ENCODE data around the gene TGM2. TPM values are rescaled to one million over a fixed set of nuclear protein-coding genes. Genes with fewer than 3 reads are reported as not detected.

TGM2 gene
- total RNA-seq, 1 donor from 2014 or later, result 135 TPM

GRCh38 chr20:38178065-38178491, 13.0 kb upstream of the TGM2 start:
- no peaks in the 10 kb centered on the region for H3K27me3 ChIP-seq (ENCODE audit: control insufficient read depth, insufficient read depth, low read length)

GRCh38 chr20:38177201-38177600, 12.1 kb upstream of the TGM2 start:
- DNase-seq (ENCODE audit: low read depth), result no peak
- Histone ChIP-seq H3K27me3 (ENCODE audit: control insufficient read depth, insufficient read depth, low read length) (no peaks in the 10 kb centered on the region), H3K4me3 (ENCODE audit: low read depth, low read length) (no peak overlapping the region), H3K36me3 (ENCODE audit: control insufficient read depth, insufficient read depth, low read length) (no peaks in the 10 kb centered on the region)
- TF ChIP-seq CTCF (IDR thresholded peaks at IDR 0.05; ENCODE audit: insufficient read depth, low read length, poor library complexity, severe bottlenecking), result no peak

More at GRCh38 chr20:38178065-38178491, 13.0 kb upstream of the TGM2 start:
- no peak for DNase-seq (ENCODE audit: low read depth)
- no peak for TF ChIP-seq CTCF (IDR thresholded peaks at IDR 0.05; ENCODE audit: insufficient read depth, low read length, poor library complexity, severe bottlenecking)
- Histone ChIP-seq H3K4me3 (ENCODE audit: low read depth, low read length) (no peak overlapping the region), H3K36me3 (ENCODE audit: control insufficient read depth, insufficient read depth, low read length) (no peaks in the 10 kb centered on the region)

- no peaks in the 10 kb centered on the region for H3K36me3 ChIP-seq (ENCODE audit: control insufficient read depth, insufficient read depth, low read length)
- no peak for DNase-seq (ENCODE audit: low read depth)
- no peaks in the 10 kb centered on the region for H3K27me3 ChIP-seq (ENCODE audit: control insufficient read depth, insufficient read depth, low read length)
- no peak for TF ChIP-seq CTCF (IDR thresholded peaks at IDR 0.05; ENCODE audit: insufficient read depth, low read length, poor library complexity, severe bottlenecking)
- H3K4me3 ChIP-seq (ENCODE audit: low read depth, low read length), result no peak overlapping the region
Measured at GRCh38 chr20:38175304-38176180, 10.5 kb upstream of the TGM2 start.

- H3K4me3 ChIP-seq (ENCODE audit: low read depth, low read length), result no peak overlapping the region
- no peaks in the 10 kb centered on the region for H3K27me3 ChIP-seq (ENCODE audit: control insufficient read depth, insufficient read depth, low read length)
- peak; percentile 85 for DNase-seq (ENCODE audit: low read depth)
- TF ChIP-seq CTCF (IDR thresholded peaks at IDR 0.05; ENCODE audit: insufficient read depth, low read length, poor library complexity, severe bottlenecking), result no peak
- H3K36me3 ChIP-seq (ENCODE audit: control insufficient read depth, insufficient read depth, low read length), result no peaks in the 10 kb centered on the region
Measured at GRCh38 chr20:38173237-38174156, 8.4 kb upstream of the TGM2 start.

GRCh38 chr20:38172408-38172807, 7.3 kb upstream of the TGM2 start:
- TF ChIP-seq CTCF (IDR thresholded peaks at IDR 0.05; ENCODE audit: insufficient read depth, low read length, poor library complexity, severe bottlenecking), result peak; percentile 37
- Histone ChIP-seq H3K4me3 (ENCODE audit: low read depth, low read length) (no peak overlapping the region), H3K36me3 (ENCODE audit: control insufficient read depth, insufficient read depth, low read length) (no peaks in the 10 kb centered on the region), H3K27me3 (ENCODE audit: control insufficient read depth, insufficient read depth, low read length) (no peaks in the 10 kb centered on the region)
- no peak for DNase-seq (ENCODE audit: low read depth)

Data from kidney epithelial cell (primary cell).